ENCODE data around the gene CYP2C8.
"Not testable (repeated sequence)": the region's sequence is repeated elsewhere in the genome, so short reads cannot be mapped to it uniquely, and the experiment has no call there.

The CYP2C8 gene

DNA sequence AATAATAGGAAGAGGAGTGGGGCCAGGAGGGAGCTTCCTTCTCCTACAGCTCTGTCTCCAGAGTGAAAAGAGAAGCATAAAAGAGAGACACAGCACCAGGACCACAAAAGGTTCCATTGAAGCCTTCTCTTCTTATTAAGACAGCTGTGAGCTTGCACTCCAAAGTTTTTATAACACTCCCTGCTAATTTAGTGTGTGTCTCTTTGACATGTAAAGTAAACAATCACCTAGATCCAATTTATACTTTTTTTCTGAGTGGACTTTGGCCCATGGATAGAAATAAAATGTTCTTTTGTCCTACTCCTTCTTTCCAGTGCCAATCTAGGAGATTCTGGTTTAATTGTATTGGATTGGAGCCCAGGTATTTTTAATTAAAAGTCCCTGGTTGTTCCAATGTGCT lies at the start of gene CYP2C8:
Gene CYP2C8, minus strand, starts transcription at position 212 of the 400 bp plus-strand sequence. Its CDS starts 95 bp downstream, at position 117.
- Mint-ChIP-seq H3K27ac (no peak within 1 kb of the TSS), H3K4me1 (no peaks in the 10 kb centered on the region), H3K36me3 (peaks cover 4% of the 10 kb centered on the region), H3K9me3 (no peaks in the 10 kb centered on the region), H3K4me3 (no peak within 1 kb of the TSS), H3K27me3 (no peaks in the 10 kb centered on the region)
- ATAC-seq, result no peak

DNA sequence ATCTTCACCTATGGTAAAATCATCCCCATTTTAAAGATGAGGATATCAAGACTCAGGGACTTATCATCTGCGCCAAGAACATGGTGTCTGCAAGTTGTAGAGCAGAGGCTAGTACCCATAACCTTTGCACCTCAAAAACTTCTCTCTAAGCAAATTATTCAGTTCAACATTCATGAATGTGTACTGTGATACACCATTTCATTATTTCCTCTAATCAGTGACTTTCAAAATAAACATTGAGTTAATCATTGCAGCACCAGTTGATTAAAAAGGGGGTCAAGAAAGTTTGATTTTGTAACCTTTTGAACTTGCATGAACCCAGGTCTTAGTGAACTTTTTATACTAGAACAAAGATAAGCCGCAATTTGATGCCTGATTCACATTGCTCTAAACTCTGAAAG lies 47.6 kb upstream of the CYP2C8 start:
- H3K4me1 Mint-ChIP-seq, result no peaks in the 10 kb centered on the region
- H3K27ac Mint-ChIP-seq, result no peak overlapping the region
- H3K9me3 Mint-ChIP-seq, result peaks cover 19% of the 10 kb centered on the region
- H3K4me3 Mint-ChIP-seq, result no peak overlapping the region
- peaks cover 20% of the 10 kb centered on the region for H3K36me3 Mint-ChIP-seq
- no peak for ATAC-seq
- H3K27me3 Mint-ChIP-seq, result peaks cover 59% of the 10 kb centered on the region

DNA sequence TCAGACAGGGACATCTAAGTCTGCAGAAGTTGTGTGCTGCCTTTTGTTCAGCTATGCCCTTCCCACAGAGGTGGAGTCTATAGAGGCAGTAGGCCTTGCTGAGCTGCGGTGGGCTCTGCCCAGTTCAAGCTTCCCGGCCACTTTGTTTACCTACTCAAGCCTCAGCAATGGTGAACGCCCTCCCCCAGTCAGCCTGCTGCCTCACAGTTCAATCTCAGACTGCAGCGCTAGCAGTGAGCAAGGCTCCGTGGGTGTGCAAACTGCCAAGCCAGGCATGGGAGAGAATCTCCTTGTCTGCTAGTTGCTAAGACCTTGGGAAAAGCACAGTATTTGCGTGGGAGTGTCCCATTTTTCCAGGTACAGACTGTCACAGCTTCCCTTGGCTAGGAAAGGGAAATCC lies 41.5 kb upstream of the CYP2C8 start:
- Mint-ChIP-seq H3K27me3 (peaks cover 18% of the 10 kb centered on the region), H3K9me3 (peaks cover 12% of the 10 kb centered on the region)
- H3K4me1 Mint-ChIP-seq, ATAC-seq, H3K36me3 Mint-ChIP-seq, H3K4me3 Mint-ChIP-seq, H3K27ac Mint-ChIP-seq: not testable (repeated sequence)

DNA sequence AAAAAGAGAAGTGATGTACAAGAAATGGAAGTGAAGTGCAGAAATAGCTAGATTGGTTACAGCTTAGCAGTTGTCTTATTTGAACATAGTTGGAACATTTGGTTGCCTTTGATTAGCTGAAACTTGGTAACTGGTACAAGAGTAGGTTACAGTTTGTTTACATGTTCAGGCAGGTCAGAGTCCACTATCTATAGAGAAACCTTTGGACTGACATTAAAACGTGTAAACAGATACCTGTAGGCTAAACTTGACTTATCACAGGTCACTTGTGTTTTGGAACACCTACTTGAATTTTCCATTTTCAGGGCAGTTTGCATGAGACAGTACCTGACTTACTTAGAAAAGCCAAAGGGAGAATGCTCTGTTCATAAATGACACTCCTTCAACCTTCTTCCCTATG lies 28.5 kb upstream of the CYP2C8 start:
- no peak overlapping the region for H3K4me3 Mint-ChIP-seq
- no peaks in the 10 kb centered on the region for H3K36me3 Mint-ChIP-seq
- no peaks in the 10 kb centered on the region for H3K27me3 Mint-ChIP-seq
- no peak for ATAC-seq
- no peak overlapping the region for H3K27ac Mint-ChIP-seq
- peaks cover 2% of the 10 kb centered on the region for H3K9me3 Mint-ChIP-seq
- H3K4me1 Mint-ChIP-seq, result no peaks in the 10 kb centered on the region

DNA sequence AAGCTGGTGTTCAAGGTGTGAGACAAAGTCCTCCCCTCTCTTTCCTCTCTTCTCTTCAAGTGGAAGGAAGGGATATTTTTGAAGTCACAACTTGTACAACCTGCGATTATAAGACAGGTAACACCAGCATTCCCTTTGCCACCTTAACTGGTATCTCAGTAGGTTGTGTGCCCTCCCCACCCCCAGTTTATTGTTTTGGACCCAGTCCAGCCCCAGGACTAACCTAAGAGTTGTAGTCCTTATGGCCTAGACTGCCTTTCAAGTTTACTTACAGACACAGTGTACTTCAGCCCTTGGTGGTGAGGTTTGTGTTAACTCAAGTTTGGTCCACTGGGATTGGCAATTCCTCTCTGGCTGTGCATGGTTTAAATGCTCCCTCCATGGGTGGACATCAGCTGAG lies 26.8 kb upstream of the CYP2C8 start:
- no peak overlapping the region for H3K4me3 Mint-ChIP-seq
- H3K27ac Mint-ChIP-seq, result no peak overlapping the region
- H3K27me3 Mint-ChIP-seq, result no peaks in the 10 kb centered on the region
- H3K36me3 Mint-ChIP-seq, result no peaks in the 10 kb centered on the region
- H3K4me1 Mint-ChIP-seq, result no peaks in the 10 kb centered on the region
- no peak for ATAC-seq
- H3K9me3 Mint-ChIP-seq, result peaks cover 2% of the 10 kb centered on the region

DNA sequence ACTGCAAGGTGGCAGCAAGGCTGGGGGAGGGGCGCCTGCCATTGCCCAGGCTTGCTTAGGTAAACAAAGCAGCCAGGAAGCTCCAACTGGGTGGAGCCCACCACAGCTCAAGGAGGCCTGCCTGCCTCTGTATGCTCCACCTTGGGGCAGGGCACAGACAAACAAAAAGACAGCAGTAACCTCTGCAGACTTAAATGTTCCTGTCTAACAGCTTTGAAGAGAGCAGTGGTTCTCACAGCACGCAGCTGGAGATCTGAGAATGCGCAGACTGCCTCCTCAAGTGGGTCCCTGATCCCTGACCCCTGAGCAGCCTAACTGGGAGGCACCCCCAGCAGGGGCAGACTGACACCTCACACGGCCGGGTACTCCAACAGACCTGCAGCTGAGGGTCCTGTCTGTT lies 10.3 kb upstream of the CYP2C8 start:
- H3K4me3 Mint-ChIP-seq, ATAC-seq, H3K27ac Mint-ChIP-seq, H3K4me1 Mint-ChIP-seq: not testable (repeated sequence)
- Mint-ChIP-seq H3K36me3 (peaks cover 12% of the 10 kb centered on the region), H3K27me3 (peaks cover 41% of the 10 kb centered on the region), H3K9me3 (peaks cover 11% of the 10 kb centered on the region)

DNA sequence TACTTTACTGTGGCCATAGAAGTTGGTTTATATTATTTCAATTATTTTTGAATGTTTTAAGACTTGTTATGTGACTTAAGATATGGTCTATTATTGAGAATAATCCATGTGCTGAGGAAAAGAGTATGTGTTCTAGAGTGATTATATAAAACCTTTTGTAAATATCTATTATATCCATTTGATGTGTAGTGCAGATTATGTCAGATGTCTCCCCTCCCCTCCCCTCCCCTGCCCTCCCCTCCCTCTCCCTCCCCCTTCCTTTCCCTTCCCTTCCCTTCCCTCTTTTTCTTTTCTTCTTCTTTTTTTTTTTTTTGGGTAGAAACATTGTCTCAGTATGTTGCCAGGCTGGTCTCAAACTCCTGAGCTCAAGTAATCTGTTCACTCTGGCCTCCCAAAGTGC lies 8.3 kb upstream of the CYP2C8 start:
- H3K36me3 Mint-ChIP-seq, result peaks cover 12% of the 10 kb centered on the region
- no peak overlapping the region for H3K27ac Mint-ChIP-seq
- no peak overlapping the region for H3K4me3 Mint-ChIP-seq
- peaks cover 11% of the 10 kb centered on the region for H3K9me3 Mint-ChIP-seq
- peaks cover 41% of the 10 kb centered on the region for H3K27me3 Mint-ChIP-seq
- no peak for ATAC-seq
- H3K4me1 Mint-ChIP-seq, result no peaks in the 10 kb centered on the region

DNA sequence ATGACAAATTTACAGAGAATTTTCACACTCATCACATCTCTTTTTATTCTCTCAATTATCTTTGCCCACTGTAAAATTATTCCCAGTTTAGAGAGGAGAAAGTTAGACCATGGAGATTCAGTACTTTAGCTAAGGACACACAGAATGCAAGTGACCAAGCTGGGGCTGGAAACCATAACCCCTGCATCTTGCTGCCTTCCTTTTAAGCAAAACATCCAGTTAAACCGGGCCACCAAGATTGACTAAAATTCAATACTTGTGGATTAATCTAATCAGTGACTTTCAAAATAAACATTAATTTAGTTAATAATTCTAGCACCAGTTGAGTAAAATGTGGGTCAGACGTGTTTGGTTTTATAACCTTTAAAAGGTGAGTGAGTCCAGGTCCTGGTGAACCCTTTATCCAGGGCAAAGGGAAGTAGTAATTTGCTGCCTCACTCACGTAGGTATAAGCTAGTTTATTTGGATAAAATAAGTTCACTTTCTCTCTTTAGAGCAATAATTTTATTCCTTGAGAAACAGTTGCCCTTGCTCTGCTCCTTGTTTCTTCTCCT lies 1.9 kb upstream of the CYP2C8 start:
- ATAC-seq, result no peak
- H3K27me3 Mint-ChIP-seq, result no peaks in the 10 kb centered on the region
- no peak overlapping the region for H3K27ac Mint-ChIP-seq

DNA sequence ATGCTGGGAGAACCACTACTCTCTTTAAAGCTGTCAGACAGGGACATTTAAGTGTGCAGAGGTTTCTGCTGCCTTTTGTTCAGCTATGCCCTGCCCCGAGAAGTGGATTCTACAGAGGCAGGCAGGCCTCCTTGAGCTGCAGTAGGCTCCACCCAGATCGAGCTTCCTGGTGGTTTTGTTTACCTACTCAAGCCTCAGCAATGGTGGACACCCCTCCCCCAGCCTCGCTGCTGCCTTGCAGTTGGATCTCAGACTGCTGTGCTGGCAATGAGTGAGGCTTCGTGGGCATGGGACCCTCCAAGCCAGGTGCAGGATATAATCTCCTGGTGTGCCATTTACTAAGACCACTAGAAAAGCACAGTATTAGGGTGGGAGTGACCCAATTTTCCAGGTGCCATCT lies 5.2 kb downstream of the CYP2C8 start:
- not testable (repeated sequence) for H3K4me3 Mint-ChIP-seq, H3K36me3 Mint-ChIP-seq, ATAC-seq, H3K27ac Mint-ChIP-seq, H3K4me1 Mint-ChIP-seq, H3K9me3 Mint-ChIP-seq, H3K27me3 Mint-ChIP-seq

More for the DNA sequence above, 1.9 kb upstream of the CYP2C8 start:
- Mint-ChIP-seq H3K36me3 (no peaks in the 10 kb centered on the region), H3K4me3 (no peak overlapping the region), H3K4me1 (no peaks in the 10 kb centered on the region), H3K9me3 (no peaks in the 10 kb centered on the region)

DNA sequence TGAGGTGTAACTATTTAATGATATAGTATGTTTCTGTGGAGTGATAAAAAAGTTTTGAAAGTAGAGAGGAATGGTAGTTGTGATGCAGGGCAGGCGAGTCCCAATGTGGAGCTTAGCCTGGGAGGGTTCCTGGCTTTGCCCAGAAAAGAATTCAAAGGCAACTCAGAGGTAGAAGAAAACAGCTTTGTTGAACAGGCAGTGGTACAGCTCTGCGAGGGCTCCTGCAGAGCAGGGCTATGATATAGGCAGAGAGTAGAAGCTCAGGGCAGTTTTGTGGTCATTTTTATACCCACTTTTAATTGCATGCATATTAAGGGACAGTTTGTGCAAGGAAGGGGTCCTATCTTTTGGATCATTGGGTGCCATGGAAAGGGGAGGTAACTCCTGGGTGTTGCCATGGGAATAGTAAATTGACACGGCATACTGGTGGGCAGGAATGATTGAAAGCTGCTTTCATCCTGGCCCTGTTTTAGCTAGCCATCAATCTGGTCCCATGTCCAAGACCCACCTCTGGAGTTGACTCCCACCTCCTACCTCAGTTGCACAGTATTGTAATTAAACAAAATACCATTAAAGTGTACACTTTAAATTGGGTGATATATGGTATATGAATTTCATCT lies 12.4 kb downstream of the CYP2C8 start:
- no peak for ATAC-seq

DNA sequence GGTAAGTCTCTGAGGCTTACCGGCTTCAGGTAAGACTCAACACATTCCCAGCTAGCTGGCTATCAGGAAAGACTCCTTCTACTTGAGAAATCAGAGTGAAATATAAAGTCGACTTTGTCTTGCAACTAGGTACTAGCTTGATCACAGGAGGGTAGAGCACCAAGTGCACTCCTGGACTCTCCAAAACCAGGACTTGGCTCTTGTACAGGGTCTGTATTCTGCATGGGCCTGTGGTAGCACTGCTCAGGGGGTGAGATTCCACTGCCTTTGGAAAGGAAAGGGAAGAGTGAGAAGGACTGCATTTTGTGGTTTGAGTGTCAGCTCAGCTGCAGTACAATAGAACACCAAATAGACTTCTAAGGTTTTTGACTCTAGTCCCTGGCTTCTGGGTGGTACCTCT lies 19.4 kb downstream of the CYP2C8 start:
- ATAC-seq, result no peak
- H3K9me3 Mint-ChIP-seq, result no peaks in the 10 kb centered on the region

More for the DNA sequence above, 12.4 kb downstream of the CYP2C8 start:
- H3K4me3 Mint-ChIP-seq, result no peak overlapping the region
- H3K27ac Mint-ChIP-seq, result no peak overlapping the region
- no peaks in the 10 kb centered on the region for H3K4me1 Mint-ChIP-seq
- no peaks in the 10 kb centered on the region for H3K36me3 Mint-ChIP-seq
- H3K27me3 Mint-ChIP-seq, result no peaks in the 10 kb centered on the region
- H3K9me3 Mint-ChIP-seq, result no peaks in the 10 kb centered on the region

DNA sequence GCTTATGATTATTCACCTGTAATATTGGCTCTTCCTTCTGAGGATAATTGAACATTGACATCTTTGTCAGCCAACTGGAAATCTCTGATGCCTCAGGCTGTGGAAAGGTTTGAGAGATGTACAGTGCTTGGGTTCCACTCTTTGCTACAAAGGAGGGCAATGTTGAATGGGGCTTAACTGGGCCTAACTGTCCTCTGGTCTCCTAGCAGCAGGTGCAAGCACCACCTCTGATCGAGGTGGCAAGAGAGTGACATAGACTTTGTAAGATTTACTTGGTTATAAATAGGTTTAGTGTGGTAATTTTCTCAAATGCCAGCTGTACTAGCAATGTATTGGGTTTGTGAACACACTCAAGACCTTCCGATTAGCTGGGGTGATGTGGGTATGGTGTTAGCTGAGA lies 21.1 kb downstream of the CYP2C8 start:
- no peaks in the 10 kb centered on the region for H3K27me3 Mint-ChIP-seq
- no peak for ATAC-seq

More for the DNA sequence above, 19.4 kb downstream of the CYP2C8 start:
- Mint-ChIP-seq H3K27me3 (no peaks in the 10 kb centered on the region), H3K4me3 (no peak overlapping the region), H3K4me1 (no peaks in the 10 kb centered on the region), H3K36me3 (no peaks in the 10 kb centered on the region), H3K27ac (no peak overlapping the region)

DNA sequence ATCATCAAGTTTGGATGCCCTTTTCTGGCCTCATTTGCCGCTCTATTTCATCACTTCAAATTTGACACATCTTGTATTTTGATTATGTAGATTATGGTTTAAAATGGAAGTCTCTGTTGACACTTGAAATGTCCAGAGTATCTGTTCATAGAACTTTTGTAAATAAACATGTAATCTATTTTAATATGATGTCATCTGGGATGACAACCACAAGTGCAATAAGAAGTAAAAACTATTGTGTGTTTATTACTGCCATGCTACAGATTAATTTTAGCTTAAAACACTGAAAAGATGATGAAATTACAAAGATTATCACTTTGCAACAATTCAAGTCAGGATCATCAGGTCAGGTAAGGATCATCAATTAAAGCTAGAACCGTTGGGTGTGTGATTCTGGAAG lies 30.0 kb downstream of the CYP2C8 start:
- no peaks in the 10 kb centered on the region for H3K4me1 Mint-ChIP-seq
- H3K4me3 Mint-ChIP-seq, result no peak overlapping the region
- no peaks in the 10 kb centered on the region for H3K9me3 Mint-ChIP-seq
- no peaks in the 10 kb centered on the region for H3K36me3 Mint-ChIP-seq
- H3K27ac Mint-ChIP-seq, result no peak overlapping the region
- no peaks in the 10 kb centered on the region for H3K27me3 Mint-ChIP-seq
- no peak for ATAC-seq

More for the DNA sequence above, 21.1 kb downstream of the CYP2C8 start:
- Mint-ChIP-seq H3K27ac (no peak overlapping the region), H3K36me3 (no peaks in the 10 kb centered on the region), H3K4me3 (no peak overlapping the region), H3K4me1 (no peaks in the 10 kb centered on the region), H3K9me3 (no peaks in the 10 kb centered on the region)

DNA sequence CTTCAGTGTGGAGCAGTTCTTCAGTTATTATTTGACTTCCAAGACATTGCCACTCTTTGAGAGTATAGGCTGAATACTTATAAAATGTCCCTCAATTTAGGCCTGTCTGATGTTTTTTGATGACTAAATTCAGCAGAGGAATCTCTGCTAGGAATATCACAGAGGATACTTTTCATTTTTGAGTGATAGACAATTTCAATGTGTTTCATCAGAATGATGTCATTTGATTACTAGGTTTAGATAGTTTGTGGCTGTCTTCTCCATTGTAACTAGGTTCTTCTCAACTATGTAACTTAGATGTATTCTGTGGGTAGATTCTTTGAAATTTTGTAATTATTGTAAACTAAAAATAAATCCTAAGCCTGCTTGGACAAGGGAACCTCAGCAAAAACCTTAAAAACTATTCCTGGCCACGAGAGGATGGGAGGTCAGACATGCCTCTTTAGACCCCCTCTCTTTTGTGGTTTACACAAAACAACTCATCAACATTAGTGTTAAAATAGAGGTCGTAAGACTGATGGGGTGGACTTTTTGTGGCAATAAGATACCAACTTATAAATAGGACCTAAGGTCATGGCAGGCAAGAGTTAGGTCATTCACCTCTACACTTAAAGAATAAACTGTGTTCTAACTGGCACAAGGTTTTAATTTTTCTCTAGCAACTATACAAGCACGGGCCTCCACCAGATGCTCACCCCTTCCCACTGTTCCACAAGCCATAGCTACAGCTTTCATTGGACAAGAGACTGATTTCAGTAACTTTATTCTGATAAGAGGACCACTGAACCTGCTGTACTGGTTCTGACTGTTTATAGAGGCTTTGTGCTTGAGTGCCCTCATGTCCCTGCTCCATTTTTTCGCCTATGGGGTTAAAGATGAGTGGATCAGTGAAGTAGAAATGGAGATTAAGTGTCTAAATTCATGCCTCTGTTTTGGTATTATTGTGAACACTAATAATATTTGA lies 33.7 kb downstream of the CYP2C8 start:
- no peaks in the 10 kb centered on the region for H3K4me1 Mint-ChIP-seq
- no peak overlapping the region for H3K27ac Mint-ChIP-seq
- H3K9me3 Mint-ChIP-seq, result no peaks in the 10 kb centered on the region
- no peaks in the 10 kb centered on the region for H3K36me3 Mint-ChIP-seq
- no peak overlapping the region for H3K4me3 Mint-ChIP-seq
- no peak for ATAC-seq
- H3K27me3 Mint-ChIP-seq, result peaks cover 12% of the 10 kb centered on the region

DNA sequence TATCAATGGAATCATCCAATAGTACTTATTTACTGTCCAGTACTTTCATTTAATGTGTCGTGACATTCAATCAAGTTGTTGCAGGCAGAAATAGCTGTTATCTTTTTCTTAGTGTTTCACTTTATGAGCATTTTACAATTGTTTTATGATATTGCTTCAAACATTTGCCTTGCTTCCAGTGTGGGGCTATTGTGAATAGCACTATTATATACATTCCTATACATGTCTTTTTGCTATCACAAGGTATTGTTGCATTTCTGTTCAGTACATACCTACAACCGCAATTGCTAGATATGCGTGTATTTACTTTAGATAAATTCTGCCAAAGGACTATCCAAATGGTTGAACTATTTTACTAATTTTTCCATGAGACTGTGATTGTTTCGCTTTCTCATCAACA lies 34.9 kb downstream of the CYP2C8 start:
- no peaks in the 10 kb centered on the region for H3K36me3 Mint-ChIP-seq
- H3K4me1 Mint-ChIP-seq, result no peaks in the 10 kb centered on the region
- ATAC-seq, result no peak
- peaks cover 21% of the 10 kb centered on the region for H3K27me3 Mint-ChIP-seq
- H3K4me3 Mint-ChIP-seq, result no peak overlapping the region
- no peak overlapping the region for H3K27ac Mint-ChIP-seq
- H3K9me3 Mint-ChIP-seq, result no peaks in the 10 kb centered on the region
